ENCODE measurements around the gene TARS3. TPM values are rescaled to one million over a fixed set of nuclear protein-coding genes. Genes with fewer than 3 reads are reported as not detected.

The TARS3 gene
- total and polyA plus RNA-seq, 2 donors (not counting 1 experiment from before 2014, with no cell fraction given), result 9.7 to 27.0 TPM

GRCh38 chr15:101712078-101712477, 12.2 kb downstream of the TARS3 start:
- 92% methylated on average over 6 of the region's 6 CpGs for WGBS (ENCODE audit: insufficient coverage)
- Histone ChIP-seq H3K27ac (ENCODE audit: low read length in 2 of 2) (no peak overlapping the region), H3K4me2 (replicated peaks; ENCODE audit: low read depth, low read length, poor library complexity, severe bottlenecking) (no peak overlapping the region), H3K9me3 (ENCODE audit: control extremely low read depth in 1 of 3, control insufficient read depth in 2 of 3, insufficient read depth in 1 of 3, low read length in 2 of 3) (no peaks in the 10 kb centered on the region), H3K4me1 (ENCODE audit: control insufficient read depth in 2 of 2, insufficient read depth in 2 of 2, low read length in 2 of 2) (no peaks in the 10 kb centered on the region), H3K79me2 (ENCODE audit: control insufficient read depth, insufficient read depth, low read length) (no peaks in the 10 kb centered on the region), H3K9ac (ENCODE audit: low read length) (no peak overlapping the region), H3K36me3 (replicated peaks in 1 of 2; ENCODE audit: control extremely low read depth in 1 of 2, control insufficient read depth in 1 of 2, extremely low read depth in 1 of 2, insufficient read depth in 2 of 2, low read length in 1 of 2) (peaks cover 2 to 49% of the 10 kb centered on the region in 2 experiments), H4K20me1 (ENCODE audit: control insufficient read depth, insufficient read depth, low read length, poor library complexity, severe bottlenecking) (no peaks in the 10 kb centered on the region), H2AFZ (ENCODE audit: insufficient read depth, low read depth, low read length, poor library complexity, severe bottlenecking) (no peak overlapping the region), H3K27me3 (replicated peaks in 1 of 4; ENCODE audit: control extremely low read depth in 1 of 4, control insufficient read depth in 3 of 4, insufficient read depth in 4 of 4, low read length in 3 of 4) (no peaks in the 10 kb centered on the region), H3K4me3 (ENCODE audit: control extremely low read depth in 1 of 5, extremely low read depth in 1 of 5, insufficient read depth in 1 of 5, low read depth in 2 of 5, low read length in 4 of 5) (no peak overlapping the region)
- H3K9me3 Mint-ChIP-seq (ENCODE audit: insufficient read depth), result no peaks in the 10 kb centered on the region
- intact Hi-C loops (cut with micrococcal nuclease), result no loop called here
- TF ChIP-seq CTCF (IDR thresholded peaks at IDR 0.05) (no peak), EZH2 (IDR thresholded peaks at IDR 0.05; ENCODE audit: borderline replicate concordance, insufficient read depth, low read depth, low read length, poor library complexity, severe bottlenecking) (no peak)
- CTCF ChIA-PET, result no interaction called here
- no peak overlapping the region for H3K27ac Mint-ChIP-seq
- POLR2A ChIA-PET, result no interaction called here
- ATAC-seq (ENCODE audit: low read depth) (no peak), DNase-seq (no peak)
- no peaks in the 10 kb centered on the region for H3K4me1 Mint-ChIP-seq
- no peak overlapping the region for H3K4me3 Mint-ChIP-seq
- no peaks in the 10 kb centered on the region for H3K27me3 Mint-ChIP-seq

- TF ChIP-seq EZH2 (IDR thresholded peaks at IDR 0.05; ENCODE audit: borderline replicate concordance, insufficient read depth, low read depth, low read length, poor library complexity, severe bottlenecking) (no peak), CTCF (IDR thresholded peaks at IDR 0.05) (no peak)
- POLR2A ChIA-PET, result no interaction called here
- H3K36me3 ChIP-seq (replicated peaks in 1 of 2; ENCODE audit: control extremely low read depth in 1 of 2, control insufficient read depth in 1 of 2, extremely low read depth in 1 of 2, insufficient read depth in 2 of 2, low read length in 1 of 2), result peaks cover 2 to 56% of the 10 kb centered on the region in 2 experiments
- H3K4me3 Mint-ChIP-seq, result no peak overlapping the region
- no peaks in the 10 kb centered on the region for H3K27me3 Mint-ChIP-seq
- no peak overlapping the region for H3K4me2 ChIP-seq (replicated peaks; ENCODE audit: low read depth, low read length, poor library complexity, severe bottlenecking)
- H3K9ac ChIP-seq (ENCODE audit: low read length), result no peak overlapping the region
- 99% methylated on average over 4 of the region's 6 CpGs for WGBS (ENCODE audit: insufficient coverage)
- H3K27ac Mint-ChIP-seq, result no peak overlapping the region
- H3K9me3 ChIP-seq (ENCODE audit: control extremely low read depth in 1 of 3, control insufficient read depth in 2 of 3, insufficient read depth in 1 of 3, low read length in 2 of 3), result no peaks in the 10 kb centered on the region
- DNase-seq (no peak), ATAC-seq (ENCODE audit: low read depth) (no peak)
- H3K79me2 ChIP-seq (ENCODE audit: control insufficient read depth, insufficient read depth, low read length), result no peaks in the 10 kb centered on the region
- intact Hi-C loops (cut with micrococcal nuclease), result no loop called here
- no peaks in the 10 kb centered on the region for H3K4me1 Mint-ChIP-seq
- CTCF ChIA-PET, result no interaction called here
- no peaks in the 10 kb centered on the region for H4K20me1 ChIP-seq (ENCODE audit: control insufficient read depth, insufficient read depth, low read length, poor library complexity, severe bottlenecking)
- H3K4me3 ChIP-seq (ENCODE audit: control extremely low read depth in 1 of 5, extremely low read depth in 1 of 5, insufficient read depth in 1 of 5, low read depth in 2 of 5, low read length in 4 of 5), result no peak overlapping the region
- H3K4me1 ChIP-seq (ENCODE audit: control insufficient read depth in 2 of 2, insufficient read depth in 2 of 2, low read length in 2 of 2), result no peaks in the 10 kb centered on the region
- H3K9me3 Mint-ChIP-seq (ENCODE audit: insufficient read depth), result no peaks in the 10 kb centered on the region
- no peak overlapping the region for H2AFZ ChIP-seq (ENCODE audit: insufficient read depth, low read depth, low read length, poor library complexity, severe bottlenecking)
- no peaks in the 10 kb centered on the region for H3K27me3 ChIP-seq (replicated peaks in 1 of 4; ENCODE audit: control extremely low read depth in 1 of 4, control insufficient read depth in 3 of 4, insufficient read depth in 4 of 4, low read length in 3 of 4)
- H3K27ac ChIP-seq (ENCODE audit: low read length in 2 of 2), result no peak overlapping the region
These were observed 13.5 kb downstream of the TARS3 start for GRCh38 chr15:101710806-101711205.
